Progenitor cell of endocrine pancreas (in vitro differentiated cells): ENCODE data around the gene GJB3. TPM values are rescaled to one million over a fixed set of nuclear protein-coding genes. Genes with fewer than 3 reads are reported as not detected.

Source experiments
- DNase-seq: peaks from one replicate; pipeline ENCODE4 v3.0.0; 2021; ENCODE audit warnings: low spot score; ENCODE audit not compliant: unreplicated experiment
- H3K27ac Mint-ChIP-seq: 2 replicates; pipeline ENCODE4 v1.8.0; 2021; ENCODE audit warnings: mild to moderate bottlenecking, moderate library complexity, mixed read lengths
- H3K27me3 Mint-ChIP-seq: 2 replicates; pipeline ENCODE4 v1.8.0; 2021; ENCODE audit warnings: mixed read lengths
- H3K36me3 Mint-ChIP-seq: 2 replicates; pipeline ENCODE4 v1.8.0; 2022; ENCODE audit warnings: mixed read lengths; ENCODE audit not compliant: insufficient read depth
- H3K4me1 Mint-ChIP-seq: 2 replicates; pipeline ENCODE4 v1.8.0; 2021; ENCODE audit warnings: low read depth, mixed read lengths
- H3K4me3 Mint-ChIP-seq: 2 replicates; pipeline ENCODE4 v1.8.0; 2021; ENCODE audit warnings: low read depth, mild to moderate bottlenecking, moderate library complexity, mixed read lengths
- H3K9me3 Mint-ChIP-seq: 2 replicates; pipeline ENCODE4 v1.8.0; 2021; ENCODE audit warnings: low read depth, mixed read lengths
- total RNA-seq: library from RNA; stranded (reverse); gene quantifications from 2 replicates; pipeline ENCODE4 v1.2.1, GENCODE V29; 2021
- TF ChIP-seq, protein P1 (sequence below): fragments of 200-600 bp; sonication (generic); IDR thresholded peaks from one replicate; pipeline ENCODE4 v1.5.0; 2021; ENCODE audit warnings: antibody characterized with exemption, mild to moderate bottlenecking; ENCODE audit not compliant: unreplicated experiment

Gene GJB3
- total RNA-seq, 1 donor from 2014 or later = 0.14 TPM

DNA sequence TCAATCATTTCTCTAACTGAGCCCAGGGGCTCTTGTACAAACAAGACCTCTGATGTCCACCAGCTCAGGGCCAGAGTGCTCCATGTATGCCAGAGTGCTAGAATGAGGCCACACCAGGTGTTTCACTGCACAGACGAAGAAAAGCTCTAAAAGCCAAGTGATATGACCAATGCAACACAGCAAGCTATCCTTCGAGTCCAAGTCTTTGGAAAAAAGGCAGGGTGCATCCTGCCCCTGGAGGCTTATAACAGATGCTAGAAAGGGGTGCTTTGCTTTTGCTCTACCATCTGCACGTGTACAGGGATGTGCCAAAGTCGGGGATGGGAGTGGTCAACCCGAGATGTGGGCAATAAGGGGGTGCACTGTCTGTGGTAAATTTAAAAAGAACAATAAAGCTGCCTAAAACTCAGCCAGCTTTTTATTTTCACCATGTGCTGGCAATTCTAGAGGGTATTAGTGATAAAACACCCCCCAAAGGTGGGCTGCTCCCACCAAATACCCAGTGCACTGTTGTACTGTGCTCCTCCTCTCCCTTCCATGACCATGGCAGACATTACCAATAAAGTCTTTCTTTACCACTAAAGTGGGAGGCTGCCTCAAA is 46.4 kb downstream of the GJB3 start:
- no peak for DNase-seq
- Mint-ChIP-seq H3K36me3 (no peaks in the 10 kb centered on the region), H3K4me3 (no peak overlapping the region), H3K9me3 (no peaks in the 10 kb centered on the region), H3K4me1 (peaks cover 37% of the 10 kb centered on the region), H3K27me3 (no peaks in the 10 kb centered on the region), H3K27ac (peak overlapping the region; percentile 3)
- TF ChIP-seq, protein P1, sequence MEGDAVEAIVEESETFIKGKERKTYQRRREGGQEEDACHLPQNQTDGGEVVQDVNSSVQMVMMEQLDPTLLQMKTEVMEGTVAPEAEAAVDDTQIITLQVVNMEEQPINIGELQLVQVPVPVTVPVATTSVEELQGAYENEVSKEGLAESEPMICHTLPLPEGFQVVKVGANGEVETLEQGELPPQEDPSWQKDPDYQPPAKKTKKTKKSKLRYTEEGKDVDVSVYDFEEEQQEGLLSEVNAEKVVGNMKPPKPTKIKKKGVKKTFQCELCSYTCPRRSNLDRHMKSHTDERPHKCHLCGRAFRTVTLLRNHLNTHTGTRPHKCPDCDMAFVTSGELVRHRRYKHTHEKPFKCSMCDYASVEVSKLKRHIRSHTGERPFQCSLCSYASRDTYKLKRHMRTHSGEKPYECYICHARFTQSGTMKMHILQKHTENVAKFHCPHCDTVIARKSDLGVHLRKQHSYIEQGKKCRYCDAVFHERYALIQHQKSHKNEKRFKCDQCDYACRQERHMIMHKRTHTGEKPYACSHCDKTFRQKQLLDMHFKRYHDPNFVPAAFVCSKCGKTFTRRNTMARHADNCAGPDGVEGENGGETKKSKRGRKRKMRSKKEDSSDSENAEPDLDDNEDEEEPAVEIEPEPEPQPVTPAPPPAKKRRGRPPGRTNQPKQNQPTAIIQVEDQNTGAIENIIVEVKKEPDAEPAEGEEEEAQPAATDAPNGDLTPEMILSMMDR = no peak

DNA sequence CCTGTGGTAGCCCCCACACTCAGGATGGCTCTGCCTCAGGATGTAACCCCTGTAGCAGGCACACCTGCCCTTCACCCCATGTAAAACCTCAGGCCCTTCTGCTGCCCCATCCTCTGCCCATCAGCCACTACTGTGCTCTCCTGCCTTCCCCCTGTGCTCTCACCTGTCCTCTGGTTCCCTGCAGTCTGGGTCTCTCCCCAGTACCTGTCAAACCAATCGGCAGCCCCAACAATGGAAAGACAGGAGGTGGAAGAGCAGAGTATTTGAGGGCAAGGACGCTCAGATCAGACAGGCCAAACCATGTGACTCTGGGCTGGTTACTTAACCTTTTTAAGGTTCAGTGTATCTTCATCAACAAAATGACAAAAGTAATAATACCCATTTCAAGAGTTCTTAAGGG is 47.6 kb downstream of the GJB3 start:
- Mint-ChIP-seq H3K27me3 (no peaks in the 10 kb centered on the region), H3K4me3 (no peak overlapping the region), H3K27ac (no peak overlapping the region), H3K9me3 (no peaks in the 10 kb centered on the region), H3K4me1 (peaks cover 41% of the 10 kb centered on the region), H3K36me3 (no peaks in the 10 kb centered on the region)
- no peak for DNase-seq
- TF ChIP-seq, protein P1 = no peak

DNA sequence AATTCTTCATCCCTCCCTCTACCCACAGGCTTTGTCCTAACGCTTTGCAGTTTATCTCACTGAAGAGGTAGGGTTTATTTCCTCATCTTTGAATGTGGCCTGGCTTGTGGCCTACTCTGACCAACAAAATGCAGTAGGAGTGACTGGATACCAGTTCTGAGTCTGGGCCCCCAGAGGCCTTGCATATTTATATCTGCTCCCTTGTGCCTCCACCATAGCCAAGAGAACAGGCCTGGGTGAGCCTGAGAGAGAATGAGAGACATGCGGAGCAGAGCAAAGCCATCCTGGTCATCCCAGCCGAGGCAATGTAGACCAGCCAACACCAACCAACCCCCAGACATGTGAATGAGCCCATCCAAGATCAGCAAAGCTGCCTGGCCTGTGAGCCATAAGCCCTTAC is 48.2 kb downstream of the GJB3 start:
- TF ChIP-seq, protein P1 = no peak
- no peak for DNase-seq
- no peak overlapping the region for H3K4me3 Mint-ChIP-seq
- H3K36me3 Mint-ChIP-seq = no peaks in the 10 kb centered on the region
- H3K4me1 Mint-ChIP-seq = peaks cover 41% of the 10 kb centered on the region
- H3K9me3 Mint-ChIP-seq = no peaks in the 10 kb centered on the region
- H3K27me3 Mint-ChIP-seq = no peaks in the 10 kb centered on the region
- H3K27ac Mint-ChIP-seq = no peak overlapping the region

DNA sequence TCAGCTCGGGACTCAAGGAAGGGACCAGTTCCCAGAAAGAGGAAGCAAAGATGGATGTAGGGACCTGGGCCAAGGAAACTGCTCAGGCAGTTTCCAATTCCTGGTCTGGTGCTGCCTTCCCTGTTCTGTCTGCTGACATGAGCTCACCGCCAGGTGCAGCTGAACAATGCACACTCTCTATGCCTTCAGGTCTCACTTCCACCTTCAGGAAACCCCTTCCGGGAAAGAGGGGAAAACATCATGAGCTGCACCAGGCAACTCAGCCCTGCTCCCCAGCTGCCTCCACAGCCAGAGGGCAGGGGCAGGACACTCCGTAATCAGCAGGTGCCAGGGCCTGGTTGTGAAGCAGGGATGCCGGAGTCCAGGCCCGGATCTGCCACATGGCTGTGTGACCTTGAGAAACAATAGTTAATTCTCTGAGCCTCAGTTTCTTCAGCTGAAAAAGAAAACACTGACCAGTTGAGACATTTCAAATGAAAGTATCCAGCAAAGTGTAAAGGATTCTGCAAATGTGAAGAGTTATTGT is 50.8 kb downstream of the GJB3 start:
- H3K27ac Mint-ChIP-seq = no peak overlapping the region
- DNase-seq = no peak
- H3K27me3 Mint-ChIP-seq = no peaks in the 10 kb centered on the region
- H3K36me3 Mint-ChIP-seq = no peaks in the 10 kb centered on the region
- TF ChIP-seq, protein P1 = no peak
- no peak overlapping the region for H3K4me3 Mint-ChIP-seq
- no peaks in the 10 kb centered on the region for H3K9me3 Mint-ChIP-seq
- peaks cover 23% of the 10 kb centered on the region for H3K4me1 Mint-ChIP-seq

DNA sequence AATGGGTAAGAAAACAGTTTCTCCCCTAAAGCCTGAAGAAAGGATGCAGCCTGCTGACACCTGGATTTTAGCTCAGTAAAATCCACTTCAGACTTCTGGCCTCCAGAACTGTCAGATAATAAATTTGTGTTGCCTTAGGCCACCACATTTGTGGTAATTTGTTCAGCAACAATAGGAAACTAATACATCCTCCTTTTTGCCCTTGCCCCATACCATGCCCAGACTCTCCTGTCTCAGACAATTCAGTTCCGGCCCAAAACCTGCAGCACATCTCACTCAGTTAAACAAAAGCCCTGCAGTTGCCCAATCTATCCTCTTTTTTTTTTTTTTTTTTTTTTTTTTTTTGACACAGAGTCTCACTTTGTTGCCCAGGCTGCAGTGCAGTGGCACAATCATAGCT is 52.7 kb downstream of the GJB3 start:
- peaks cover 10% of the 10 kb centered on the region for H3K4me1 Mint-ChIP-seq
- no peak overlapping the region for H3K27ac Mint-ChIP-seq
- peaks cover 2% of the 10 kb centered on the region for H3K27me3 Mint-ChIP-seq
- H3K9me3 Mint-ChIP-seq = no peaks in the 10 kb centered on the region
- no peaks in the 10 kb centered on the region for H3K36me3 Mint-ChIP-seq
- no peak for DNase-seq
- H3K4me3 Mint-ChIP-seq = no peak overlapping the region
- TF ChIP-seq, protein P1 = no peak

Other genes starting within 250 kb of the GJB3 start
- not detected in 2 replicates for gene GJB5, start 26.2 kb upstream of the GJB3 start, total RNA-seq
- not detected in 2 replicates for gene GJB4, start 21.5 kb upstream of the GJB3 start, total RNA-seq
- 42.2 and 48.0 TPM in 2 replicates for gene GJA4, start 11.8 kb downstream of the GJB3 start, total RNA-seq
- gene SMIM12, start 78.5 kb downstream of the GJB3 start, total RNA-seq = 35.7 and 39.5 TPM in 2 replicates
- gene DLGAP3, start 148.4 kb downstream of the GJB3 start, total RNA-seq = 1.3 TPM in 2 replicates
- gene TMEM35B, start 204.1 kb downstream of the GJB3 start, total RNA-seq = 8.8 and 10.0 TPM in 2 replicates